Fibroblast of lung (primary cell): ENCODE results near the gene CGNL1. TPM values are rescaled to one million over a fixed set of nuclear protein-coding genes. Genes with fewer than 3 reads are reported as not detected.

Source experiments
- DNase-seq, 2 donors: peaks; one replicate each; pipeline versions ENCODE4 v3.0.0 to v3.0.0-alpha.2; 2010; ENCODE audit warnings: low read depth in 2 of 2
- H2AFZ ChIP-seq: 2 replicates; pipeline ENCODE4 v1.5.1; 2012; ENCODE audit warnings: low read length, control low read depth, inconsistent platforms
- H3K27ac ChIP-seq: 2 replicates; pipeline ENCODE4 v1.5.1; 2011; ENCODE audit warnings: low read length, control low read depth; ENCODE audit not compliant: insufficient read depth
- H3K27me3 ChIP-seq: 2 replicates; pipeline ENCODE4 v1.5.1; 2011; ENCODE audit warnings: mild to moderate bottlenecking, low read length; ENCODE audit not compliant: control insufficient read depth, insufficient read depth
- H3K36me3 ChIP-seq: 2 replicates; pipeline ENCODE4 v1.5.1; 2011; ENCODE audit warnings: low read length; ENCODE audit not compliant: control insufficient read depth, insufficient read depth
- H3K4me1 ChIP-seq: 2 replicates; pipeline ENCODE4 v1.5.1; 2011; ENCODE audit warnings: low read length; ENCODE audit not compliant: control insufficient read depth, insufficient read depth; ENCODE audit errors: extremely low read depth
- H3K4me2 ChIP-seq: 2 replicates; pipeline ENCODE4 v1.5.1; 2011; ENCODE audit warnings: low read length, control low read depth; ENCODE audit not compliant: insufficient read depth; ENCODE audit errors: extremely low read depth
- H3K4me3 ChIP-seq, 4 experiments: fragments of 200-600 bp in 1 of 4; sonication (generic) in 1 of 4; replicated peaks in 1 of 4; 2 replicates each; pipeline ENCODE4 v1.5.1; 2011 to 2016; ENCODE audit warnings: low read length in 4 of 4, low read depth in 3 of 4, mild to moderate bottlenecking in 3 of 4, control low read depth in 2 of 4, inconsistent platforms in 1 of 4, mixed read lengths in 1 of 4; ENCODE audit not compliant: insufficient read depth in 1 of 4; ENCODE audit errors: control extremely low read depth in 1 of 4
- H3K79me2 ChIP-seq: 2 replicates; pipeline ENCODE4 v1.5.1; 2012; ENCODE audit warnings: mild to moderate bottlenecking, low read length, inconsistent platforms; ENCODE audit not compliant: control insufficient read depth, insufficient read depth
- H3K9ac ChIP-seq: 2 replicates; pipeline ENCODE4 v1.5.1; 2011; ENCODE audit warnings: mild to moderate bottlenecking, low read length, control low read depth; ENCODE audit not compliant: insufficient read depth
- H3K9me3 ChIP-seq: 2 replicates; pipeline ENCODE4 v1.5.1; 2012; ENCODE audit warnings: low read depth, low read length; ENCODE audit not compliant: control insufficient read depth, insufficient read depth
- H4K20me1 ChIP-seq: 2 replicates; pipeline ENCODE4 v1.5.1; 2011; ENCODE audit warnings: low read length; ENCODE audit not compliant: control insufficient read depth, insufficient read depth; ENCODE audit errors: extremely low read depth
- EZH2 ChIP-seq: IDR thresholded peaks from 2 replicates; pipeline ENCODE4 v1.5.1; 2012; ENCODE audit warnings: low read length, control low read depth, mild to moderate bottlenecking; ENCODE audit errors: missing control alignments
- polyA plus RNA-seq, 2 donors: library from polyadenylated mRNA; depleted of rRNA in 1 of 2; stranded (reverse) in 1 of 2; unstranded in 1 of 2; fragments of >200 nt; gene quantifications; 2 replicates each; pipeline ENCODE4 v1.2.1, GENCODE V29; 2011 to 2012; ENCODE audit warnings: missing spikeins in 1 of 2
- total RNA-seq: library from RNA; depleted of rRNA; stranded (reverse); fragments of >200 nt; gene quantifications from 2 replicates; pipeline ENCODE4 v1.2.1, GENCODE V29; 2014
- TF ChIP-seq, protein P1 (sequence below), 2 donors: IDR thresholded peaks in 1 of 2; conservative IDR thresholded peaks in 1 of 2; 1 replicate in 1 of 2; 2 replicates in 1 of 2; pipeline ENCODE4 v1.5.1; 2011 to 2012; ENCODE audit warnings: low read length in 2 of 2, control low read depth in 1 of 2, inconsistent platforms in 1 of 2, low read depth in 1 of 2, mild to moderate bottlenecking in 1 of 2

The CGNL1 gene
- total and polyA plus RNA-seq, 2 donors (not counting 1 experiment from before 2014, with no cell fraction given): 0.18 to 6.1 TPM

DNA sequence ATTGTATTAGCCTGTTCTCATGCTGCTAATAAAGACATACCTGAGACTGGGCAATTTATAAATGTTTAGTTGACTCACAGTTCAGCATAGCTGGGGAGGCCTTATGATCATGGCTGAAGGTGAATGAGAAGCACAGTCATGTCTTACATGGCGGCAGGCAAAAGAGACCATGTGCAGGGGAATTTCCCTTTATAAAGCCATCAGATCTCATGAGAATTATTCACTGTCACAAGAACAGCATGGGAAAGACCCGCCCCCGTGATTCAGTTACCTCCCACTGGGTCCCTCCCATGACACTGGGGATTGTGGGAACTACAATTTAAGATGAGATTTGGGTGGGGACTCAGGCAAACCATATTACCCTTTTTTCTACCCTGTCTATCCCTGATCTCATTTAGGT lies 163.9 kb downstream of the CGNL1 start:
- Histone ChIP-seq H3K4me3 (no peak overlapping the region), H2AFZ (no peak overlapping the region), H3K4me2 (no peak overlapping the region), H3K4me1 (no peaks in the 10 kb centered on the region), H3K27me3 (peaks cover 4% of the 10 kb centered on the region), H3K9me3 (no peaks in the 10 kb centered on the region), H4K20me1 (no peaks in the 10 kb centered on the region), H3K79me2 (no peaks in the 10 kb centered on the region), H3K27ac (no peak overlapping the region), H3K9ac (no peak overlapping the region), H3K36me3 (no peaks in the 10 kb centered on the region)
- TF ChIP-seq, protein P1, sequence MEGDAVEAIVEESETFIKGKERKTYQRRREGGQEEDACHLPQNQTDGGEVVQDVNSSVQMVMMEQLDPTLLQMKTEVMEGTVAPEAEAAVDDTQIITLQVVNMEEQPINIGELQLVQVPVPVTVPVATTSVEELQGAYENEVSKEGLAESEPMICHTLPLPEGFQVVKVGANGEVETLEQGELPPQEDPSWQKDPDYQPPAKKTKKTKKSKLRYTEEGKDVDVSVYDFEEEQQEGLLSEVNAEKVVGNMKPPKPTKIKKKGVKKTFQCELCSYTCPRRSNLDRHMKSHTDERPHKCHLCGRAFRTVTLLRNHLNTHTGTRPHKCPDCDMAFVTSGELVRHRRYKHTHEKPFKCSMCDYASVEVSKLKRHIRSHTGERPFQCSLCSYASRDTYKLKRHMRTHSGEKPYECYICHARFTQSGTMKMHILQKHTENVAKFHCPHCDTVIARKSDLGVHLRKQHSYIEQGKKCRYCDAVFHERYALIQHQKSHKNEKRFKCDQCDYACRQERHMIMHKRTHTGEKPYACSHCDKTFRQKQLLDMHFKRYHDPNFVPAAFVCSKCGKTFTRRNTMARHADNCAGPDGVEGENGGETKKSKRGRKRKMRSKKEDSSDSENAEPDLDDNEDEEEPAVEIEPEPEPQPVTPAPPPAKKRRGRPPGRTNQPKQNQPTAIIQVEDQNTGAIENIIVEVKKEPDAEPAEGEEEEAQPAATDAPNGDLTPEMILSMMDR (conservative IDR thresholded peaks at IDR 0.05 in 1 of 2, IDR thresholded peaks at IDR 0.05 in 1 of 2; ENCODE audit: low read depth in 1 of 2, low read length in 2 of 2): no peak
- TF ChIP-seq EZH2: no peak
- DNase-seq: no peak

DNA sequence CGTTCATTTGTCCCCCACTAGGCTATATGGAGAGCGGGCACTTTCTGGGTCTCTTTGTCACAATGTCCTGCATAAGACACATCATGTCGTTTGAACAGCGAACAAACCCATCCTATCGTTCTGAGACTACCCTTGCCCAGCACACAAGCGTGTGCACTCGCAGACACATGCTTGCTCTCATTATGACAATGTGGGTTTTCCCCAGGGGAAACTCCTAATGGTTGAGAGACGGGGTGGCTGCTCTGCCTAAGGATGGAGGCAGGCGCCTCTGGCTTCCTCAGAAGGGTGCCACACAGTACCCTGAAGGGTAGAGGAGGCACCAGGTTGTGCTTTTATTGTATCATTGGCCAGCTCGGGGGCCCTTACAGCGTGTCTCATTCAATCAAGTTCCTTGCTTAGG lies 164.4 kb downstream of the CGNL1 start:
- no peak for DNase-seq
- Histone ChIP-seq H3K79me2 (no peaks in the 10 kb centered on the region), H3K9me3 (no peaks in the 10 kb centered on the region), H3K36me3 (no peaks in the 10 kb centered on the region), H3K9ac (no peak overlapping the region), H3K4me2 (no peak overlapping the region), H3K4me1 (no peaks in the 10 kb centered on the region), H3K27me3 (peaks cover 4% of the 10 kb centered on the region), H4K20me1 (no peaks in the 10 kb centered on the region), H3K4me3 (no peak overlapping the region), H3K27ac (no peak overlapping the region), H2AFZ (no peak overlapping the region)
- TF ChIP-seq, protein P1 (conservative IDR thresholded peaks at IDR 0.05 in 1 of 2, IDR thresholded peaks at IDR 0.05 in 1 of 2; ENCODE audit: low read depth in 1 of 2, low read length in 2 of 2): no peak
- TF ChIP-seq EZH2: no peak

DNA sequence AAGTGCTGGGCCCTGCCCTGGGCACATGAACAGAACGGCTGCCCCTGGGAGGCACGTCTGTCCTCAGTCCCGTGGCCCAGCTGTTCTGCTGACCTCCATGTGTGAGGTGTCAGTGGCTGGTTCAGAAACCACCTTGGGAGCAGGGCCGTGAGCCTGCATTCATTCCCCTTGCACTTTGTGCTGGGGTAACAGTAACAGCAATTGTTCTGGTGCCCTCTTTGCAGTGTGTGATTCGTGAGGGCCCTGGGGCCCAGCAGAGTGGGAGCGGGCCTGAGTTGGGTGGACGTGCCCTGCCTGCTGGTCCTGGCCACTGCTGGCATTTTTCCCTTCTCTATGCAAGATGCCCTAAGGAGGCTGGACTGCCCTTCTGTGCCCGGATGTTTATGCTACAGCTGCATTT lies 165.0 kb downstream of the CGNL1 start:
- H4K20me1 ChIP-seq: no peaks in the 10 kb centered on the region
- DNase-seq: no peak
- no peak overlapping the region for H2AFZ ChIP-seq
- H3K4me3 ChIP-seq: no peak overlapping the region
- H3K27me3 ChIP-seq: peaks cover 4% of the 10 kb centered on the region
- no peaks in the 10 kb centered on the region for H3K36me3 ChIP-seq
- no peak overlapping the region for H3K9ac ChIP-seq
- no peaks in the 10 kb centered on the region for H3K9me3 ChIP-seq
- no peaks in the 10 kb centered on the region for H3K79me2 ChIP-seq
- TF ChIP-seq, protein P1 (conservative IDR thresholded peaks at IDR 0.05 in 1 of 2, IDR thresholded peaks at IDR 0.05 in 1 of 2; ENCODE audit: low read depth in 1 of 2, low read length in 2 of 2): no peak
- TF ChIP-seq EZH2: no peak
- no peak overlapping the region for H3K4me2 ChIP-seq
- H3K4me1 ChIP-seq: no peaks in the 10 kb centered on the region
- H3K27ac ChIP-seq: no peak overlapping the region
